ENCODE data around the gene PCYOX1L.
"Not testable (repeated sequence)": the region's sequence is repeated elsewhere in the genome, so short reads cannot be mapped to it uniquely, and the experiment has no call there.

The PCYOX1L gene

DNA sequence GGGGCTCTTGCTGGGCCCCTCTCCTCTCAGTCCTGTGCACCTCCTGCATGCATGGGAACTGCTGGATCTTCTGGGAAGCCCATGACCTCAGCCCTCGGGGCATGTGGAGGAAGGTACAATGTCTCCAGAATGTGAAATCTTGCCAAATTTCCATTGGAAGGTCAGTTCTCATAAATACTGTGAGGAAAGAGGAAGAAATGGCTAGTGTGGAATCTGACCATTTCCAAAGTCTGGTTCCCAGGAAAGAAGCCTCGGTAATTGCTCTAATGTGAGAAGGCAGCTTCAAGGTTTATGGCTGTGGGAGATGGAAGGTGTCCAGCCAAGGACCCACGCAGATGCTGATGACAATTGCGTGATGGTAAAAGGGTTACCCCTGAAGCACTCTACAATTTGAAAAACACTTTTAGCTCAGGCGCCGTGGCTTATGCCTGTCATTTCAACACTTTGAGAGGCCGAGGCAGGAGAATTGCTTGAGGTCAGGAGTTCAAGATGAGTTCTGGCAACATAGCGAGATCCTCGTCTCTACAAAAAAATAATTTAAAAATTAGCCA, 29.3 kb downstream of the PCYOX1L start:
- H3K4me3 ChIP-seq (ENCODE audit: control insufficient read depth, low read depth, low read length) = no peak overlapping the region
- TF ChIP-seq, protein P1, sequence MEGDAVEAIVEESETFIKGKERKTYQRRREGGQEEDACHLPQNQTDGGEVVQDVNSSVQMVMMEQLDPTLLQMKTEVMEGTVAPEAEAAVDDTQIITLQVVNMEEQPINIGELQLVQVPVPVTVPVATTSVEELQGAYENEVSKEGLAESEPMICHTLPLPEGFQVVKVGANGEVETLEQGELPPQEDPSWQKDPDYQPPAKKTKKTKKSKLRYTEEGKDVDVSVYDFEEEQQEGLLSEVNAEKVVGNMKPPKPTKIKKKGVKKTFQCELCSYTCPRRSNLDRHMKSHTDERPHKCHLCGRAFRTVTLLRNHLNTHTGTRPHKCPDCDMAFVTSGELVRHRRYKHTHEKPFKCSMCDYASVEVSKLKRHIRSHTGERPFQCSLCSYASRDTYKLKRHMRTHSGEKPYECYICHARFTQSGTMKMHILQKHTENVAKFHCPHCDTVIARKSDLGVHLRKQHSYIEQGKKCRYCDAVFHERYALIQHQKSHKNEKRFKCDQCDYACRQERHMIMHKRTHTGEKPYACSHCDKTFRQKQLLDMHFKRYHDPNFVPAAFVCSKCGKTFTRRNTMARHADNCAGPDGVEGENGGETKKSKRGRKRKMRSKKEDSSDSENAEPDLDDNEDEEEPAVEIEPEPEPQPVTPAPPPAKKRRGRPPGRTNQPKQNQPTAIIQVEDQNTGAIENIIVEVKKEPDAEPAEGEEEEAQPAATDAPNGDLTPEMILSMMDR (conservative IDR thresholded peaks at IDR 0.05; ENCODE audit: control insufficient read depth, insufficient read depth, low read depth, low read length) = no peak
- peak; percentile 88 for DNase-seq (ENCODE audit: low read depth)

DNA sequence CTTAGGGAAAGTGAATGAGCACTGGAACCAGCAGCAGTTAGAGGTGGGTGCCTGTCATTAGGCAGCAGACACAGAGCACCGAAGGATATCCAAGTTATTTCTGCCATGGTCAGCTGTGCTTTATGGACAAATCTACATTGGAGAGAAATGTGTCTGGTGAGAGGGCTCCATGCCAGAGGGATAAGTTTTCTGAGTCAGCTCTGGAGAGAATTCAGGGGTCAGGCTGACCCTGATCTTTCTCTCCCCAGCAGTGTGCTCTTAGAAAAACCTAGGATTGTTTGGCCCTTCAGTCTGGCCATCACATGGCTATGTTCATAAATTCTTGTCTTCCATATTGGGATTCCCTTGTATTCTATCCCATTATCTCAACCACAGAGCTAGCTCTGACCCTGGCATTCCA, 30.1 kb downstream of the PCYOX1L start:
- TF ChIP-seq, protein P1 (conservative IDR thresholded peaks at IDR 0.05; ENCODE audit: control insufficient read depth, insufficient read depth, low read depth, low read length) = no peak
- peak; percentile 92 for DNase-seq (ENCODE audit: low read depth)
- H3K4me3 ChIP-seq (ENCODE audit: control insufficient read depth, low read depth, low read length) = no peak overlapping the region

DNA sequence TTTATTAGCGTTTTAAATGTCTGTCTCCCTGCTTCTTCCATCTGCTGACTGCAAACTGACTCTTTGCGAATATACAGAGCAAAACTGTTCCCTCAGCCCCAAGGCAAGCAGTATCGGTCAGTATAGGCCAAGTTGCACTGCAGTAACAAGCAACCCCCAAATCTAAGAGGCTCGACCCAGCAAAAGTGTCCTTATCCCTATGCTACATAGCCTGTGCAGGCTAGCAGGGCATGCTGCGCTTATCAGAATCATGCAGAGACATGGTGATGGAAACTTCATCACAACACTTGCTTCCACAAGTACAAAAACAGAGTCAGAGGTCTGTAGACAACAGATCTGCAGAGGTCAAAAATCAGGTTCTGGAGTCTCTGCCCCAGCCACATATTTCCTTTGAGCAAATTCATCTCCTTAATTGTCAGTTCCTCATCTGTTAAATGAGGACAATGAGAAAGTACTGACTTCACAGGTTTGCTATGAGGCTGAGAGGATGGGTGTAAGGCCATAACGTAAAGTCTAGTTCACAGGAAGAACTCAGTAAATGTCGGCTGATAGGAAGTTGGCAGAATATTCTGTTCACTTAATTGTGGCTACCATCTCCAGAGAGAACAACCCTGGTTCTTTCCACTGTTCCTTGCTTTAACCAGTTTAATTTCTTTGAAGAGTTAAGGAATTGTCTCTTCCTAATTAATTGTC, 30.8 kb downstream of the PCYOX1L start:
- no peak overlapping the region for H3K4me3 ChIP-seq (ENCODE audit: control insufficient read depth, low read depth, low read length)
- TF ChIP-seq, protein P1 (conservative IDR thresholded peaks at IDR 0.05; ENCODE audit: control insufficient read depth, insufficient read depth, low read depth, low read length) = no peak
- DNase-seq (ENCODE audit: low read depth) = no peak

DNA sequence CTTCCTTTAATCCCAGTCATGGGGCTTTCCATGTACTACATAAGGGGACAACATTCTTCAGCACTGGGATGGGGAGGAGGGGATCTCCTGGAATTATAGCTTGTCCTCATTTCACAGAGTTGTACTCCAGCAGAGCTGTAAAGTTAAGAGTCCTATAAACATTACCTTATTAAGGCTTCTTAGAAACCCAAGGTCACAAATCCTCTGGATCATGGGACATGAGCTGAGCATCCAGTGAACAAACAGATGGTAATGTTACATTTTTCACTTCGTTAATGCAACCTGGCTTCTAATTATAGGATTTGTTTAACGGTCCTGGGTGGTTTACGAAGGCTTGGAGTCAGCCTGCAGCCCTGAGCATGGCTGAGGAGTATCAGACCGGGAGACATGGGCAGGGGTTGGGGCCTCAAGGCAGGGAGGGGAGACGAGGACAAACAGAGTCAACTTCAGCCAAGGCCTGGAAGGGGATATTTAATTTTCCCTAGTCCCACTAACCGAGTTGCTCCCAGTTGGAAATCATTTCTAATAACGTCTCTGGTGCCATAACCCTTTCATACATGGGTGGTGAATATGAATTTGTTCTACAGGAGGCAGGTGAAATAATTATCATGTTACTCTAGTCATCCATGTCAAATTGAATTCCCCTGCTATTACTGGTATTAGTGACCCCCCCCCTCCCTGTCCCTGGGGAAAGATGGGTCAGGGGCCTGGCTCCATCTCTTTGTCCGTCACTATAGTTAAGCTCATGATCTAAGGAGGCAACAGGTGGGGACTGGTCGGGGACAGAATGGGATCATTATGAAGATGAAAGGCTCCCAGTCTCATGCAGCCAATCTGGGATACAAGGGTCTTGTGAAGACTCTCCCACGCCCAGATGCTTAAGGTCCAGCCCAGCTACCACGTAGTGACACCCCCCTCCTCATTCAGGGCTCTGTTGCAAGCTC, 32.0 kb downstream of the PCYOX1L start:
- no peak overlapping the region for H3K4me3 ChIP-seq (ENCODE audit: control insufficient read depth, low read depth, low read length)
- TF ChIP-seq, protein P1 (conservative IDR thresholded peaks at IDR 0.05; ENCODE audit: control insufficient read depth, insufficient read depth, low read depth, low read length) = no peak
- no peak for DNase-seq (ENCODE audit: low read depth)

DNA sequence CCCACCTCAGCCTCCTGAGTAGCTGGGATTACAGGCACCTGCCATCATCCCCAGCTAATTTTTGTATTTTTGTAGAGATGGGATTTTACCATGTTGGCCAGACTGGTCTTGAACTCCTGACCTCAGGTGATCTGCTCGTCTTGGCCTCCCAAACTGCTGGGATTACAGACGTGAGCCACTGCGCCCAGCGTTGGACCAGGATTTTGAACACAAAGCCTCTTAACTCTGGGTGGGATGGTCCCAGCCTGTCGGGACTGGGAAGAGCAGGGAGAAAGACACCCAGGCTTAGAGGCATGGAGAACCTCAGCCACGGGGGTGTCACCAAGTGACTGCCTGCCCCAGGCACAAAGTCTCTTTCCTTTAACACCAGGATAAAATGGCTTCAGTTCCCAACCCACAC, 33.2 kb downstream of the PCYOX1L start:
- H3K4me3 ChIP-seq (ENCODE audit: control insufficient read depth, low read depth, low read length); DNase-seq (ENCODE audit: low read depth): not testable (repeated sequence)

DNA sequence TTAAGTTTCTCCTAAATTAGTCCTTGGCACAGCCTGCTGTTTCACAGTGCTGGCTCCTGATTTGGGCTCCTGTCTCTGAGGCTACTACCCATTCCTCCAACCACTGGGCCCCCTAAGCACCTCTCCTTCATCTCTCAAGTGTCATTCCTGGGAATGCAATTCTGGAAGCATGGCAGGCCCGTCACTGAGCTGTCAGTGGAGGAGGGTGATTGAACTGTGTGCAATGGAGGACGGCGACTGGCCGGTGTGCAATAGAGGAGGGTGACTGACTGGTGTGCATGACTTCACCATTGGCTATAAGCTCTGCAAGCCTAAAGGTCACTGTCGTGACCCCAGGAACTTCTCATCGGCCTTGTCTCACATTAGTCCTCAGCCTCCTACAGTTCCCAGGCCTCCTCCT, 33.7 kb downstream of the PCYOX1L start:
- no peak overlapping the region for H3K4me3 ChIP-seq (ENCODE audit: control insufficient read depth, low read depth, low read length)
- TF ChIP-seq, protein P1 (conservative IDR thresholded peaks at IDR 0.05; ENCODE audit: control insufficient read depth, insufficient read depth, low read depth, low read length) = no peak
- DNase-seq (ENCODE audit: low read depth) = no peak

DNA sequence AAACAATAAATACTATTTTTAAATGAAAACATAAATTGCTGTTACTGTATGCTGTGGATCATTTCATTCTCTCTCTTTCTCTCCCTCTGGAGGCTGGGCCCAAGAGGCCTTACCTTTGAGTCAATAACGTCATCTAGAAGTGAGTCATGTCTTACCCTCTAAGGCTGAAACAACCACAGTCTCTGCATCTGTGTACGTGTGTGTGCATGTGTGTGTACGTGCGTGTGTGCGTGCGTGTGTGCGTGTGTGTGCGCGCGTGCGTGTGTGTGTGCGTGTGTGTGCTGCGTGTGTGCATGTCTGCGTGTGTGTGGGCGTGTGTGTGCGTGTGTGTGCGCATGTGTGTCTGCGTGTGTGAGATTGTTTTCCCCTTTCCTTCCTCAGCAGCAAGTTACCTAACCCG, 34.9 kb downstream of the PCYOX1L start:
- DNase-seq (ENCODE audit: low read depth) = peak; percentile 92
- H3K4me3 ChIP-seq (ENCODE audit: control insufficient read depth, low read depth, low read length) = no peak overlapping the region
- TF ChIP-seq, protein P1 (conservative IDR thresholded peaks at IDR 0.05; ENCODE audit: control insufficient read depth, insufficient read depth, low read depth, low read length) = no peak

DNA sequence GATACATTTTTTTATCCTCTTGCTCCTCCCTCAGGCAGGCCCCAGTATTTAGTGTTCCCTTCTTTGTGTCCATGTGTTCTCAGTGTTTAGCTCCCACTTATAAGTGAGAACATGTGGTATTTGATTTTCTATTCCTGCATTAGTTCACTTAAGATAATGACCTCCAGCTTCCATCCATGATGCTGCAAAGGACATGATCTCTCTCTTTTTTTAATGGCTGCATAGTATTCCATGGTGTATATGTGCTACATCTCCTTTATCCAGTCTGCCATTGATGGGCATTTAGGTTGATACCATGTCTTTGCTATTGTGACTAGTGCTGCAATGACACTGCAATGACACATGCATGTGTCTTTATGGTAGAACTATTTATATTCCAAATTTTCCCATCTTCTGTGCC, 37.1 kb downstream of the PCYOX1L start:
- not testable (repeated sequence) for DNase-seq (ENCODE audit: low read depth)

More for the DNA sequence above, 37.1 kb downstream of the PCYOX1L start:
- not testable (repeated sequence) for H3K4me3 ChIP-seq (ENCODE audit: control insufficient read depth, low read depth, low read length)
